ENCODE results near the gene TNNI3K.

The TNNI3K gene

DNA sequence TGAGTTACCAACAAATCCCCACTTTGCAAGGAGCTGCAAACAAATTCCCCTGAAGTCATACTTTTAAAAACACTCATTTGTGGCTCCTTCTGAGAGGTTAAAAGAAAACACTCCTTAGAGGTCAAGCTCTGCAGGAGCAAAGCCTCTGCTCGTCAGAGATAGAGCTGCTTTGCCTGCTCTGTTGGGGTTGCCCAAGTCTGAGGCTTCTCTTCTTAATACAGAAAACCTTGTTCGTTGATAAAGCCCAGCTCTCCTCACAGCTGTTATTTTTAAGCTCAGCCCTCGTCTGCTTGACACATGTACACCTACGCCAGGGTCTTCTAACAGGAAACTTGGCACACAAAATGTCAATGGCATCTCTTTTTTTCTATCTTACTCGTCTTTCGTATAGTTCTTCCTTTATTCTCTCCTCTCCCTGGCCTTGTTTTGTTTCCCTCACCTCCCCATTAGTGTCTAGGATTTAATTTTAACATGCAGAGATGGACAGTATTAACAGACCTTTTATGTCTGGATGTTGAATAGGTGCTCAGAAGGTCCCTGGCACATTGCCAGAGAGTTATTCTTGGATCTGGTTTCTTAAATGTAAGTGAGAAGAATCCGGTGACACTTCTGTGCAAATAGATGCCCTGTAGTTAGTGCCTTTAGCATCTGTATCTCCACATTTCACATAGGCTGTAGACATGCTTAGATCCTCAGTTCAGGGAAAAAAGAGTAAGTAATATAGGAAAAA is 191.2 kb downstream of the TNNI3K start:
- no peak for DNase-seq

DNA sequence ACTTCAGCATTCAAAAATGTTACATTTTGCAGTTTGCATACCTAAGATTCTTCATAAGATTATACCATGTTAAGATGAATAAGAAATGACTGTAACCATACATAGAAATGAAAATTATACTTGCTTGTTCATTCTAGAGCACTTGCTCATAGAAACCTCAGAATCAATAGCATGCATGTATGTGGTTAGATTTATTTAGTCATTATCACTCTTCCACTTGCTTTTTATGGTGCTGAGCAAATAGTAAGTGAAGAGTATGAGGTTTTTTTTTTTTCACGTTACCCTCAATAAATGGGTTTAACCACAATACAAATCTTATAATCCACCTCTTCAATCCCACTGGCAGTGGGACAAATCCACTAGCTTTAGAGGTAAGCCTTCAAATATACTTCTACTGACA is 192.5 kb downstream of the TNNI3K start:
- no peak overlapping the region for H3K4me3 Mint-ChIP-seq
- no peak for DNase-seq
- H3K4me1 Mint-ChIP-seq (ENCODE audit: low read depth): no peaks in the 10 kb centered on the region
- H3K27ac Mint-ChIP-seq: no peak overlapping the region
- no peaks in the 10 kb centered on the region for H3K9me3 Mint-ChIP-seq
- H3K36me3 Mint-ChIP-seq (ENCODE audit: low read depth): no peaks in the 10 kb centered on the region
- no peaks in the 10 kb centered on the region for H3K27me3 Mint-ChIP-seq

More for the DNA sequence above, 191.2 kb downstream of the TNNI3K start:
- H3K27me3 Mint-ChIP-seq: no peaks in the 10 kb centered on the region
- no peak overlapping the region for H3K4me3 Mint-ChIP-seq
- no peak overlapping the region for H3K27ac Mint-ChIP-seq
- no peaks in the 10 kb centered on the region for H3K36me3 Mint-ChIP-seq (ENCODE audit: low read depth)
- no peaks in the 10 kb centered on the region for H3K9me3 Mint-ChIP-seq
- H3K4me1 Mint-ChIP-seq (ENCODE audit: low read depth): no peaks in the 10 kb centered on the region

DNA sequence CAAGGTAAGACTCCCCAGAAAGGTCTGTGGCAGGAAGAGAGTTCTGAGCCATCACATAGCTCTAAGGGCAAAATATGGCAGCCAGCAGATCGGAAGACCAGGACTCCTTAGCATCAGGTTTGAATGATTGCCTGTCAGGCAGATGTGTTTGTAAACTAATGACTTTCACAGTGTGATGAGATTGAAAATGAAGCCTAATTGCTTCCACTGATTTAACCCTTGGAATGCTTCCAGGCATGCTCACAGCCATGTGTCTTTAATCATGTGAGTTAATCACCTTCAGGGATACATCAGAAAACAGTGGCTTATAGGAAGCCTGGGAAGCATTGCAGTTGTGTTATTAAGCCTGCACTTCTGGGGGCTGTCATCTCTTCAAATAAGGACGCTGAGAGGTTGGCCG is 194.4 kb downstream of the TNNI3K start:
- Mint-ChIP-seq H3K36me3 (ENCODE audit: low read depth) (no peaks in the 10 kb centered on the region), H3K4me1 (ENCODE audit: low read depth) (no peaks in the 10 kb centered on the region), H3K4me3 (no peak overlapping the region), H3K27ac (no peak overlapping the region), H3K27me3 (no peaks in the 10 kb centered on the region), H3K9me3 (no peaks in the 10 kb centered on the region)
- no peak for DNase-seq

DNA sequence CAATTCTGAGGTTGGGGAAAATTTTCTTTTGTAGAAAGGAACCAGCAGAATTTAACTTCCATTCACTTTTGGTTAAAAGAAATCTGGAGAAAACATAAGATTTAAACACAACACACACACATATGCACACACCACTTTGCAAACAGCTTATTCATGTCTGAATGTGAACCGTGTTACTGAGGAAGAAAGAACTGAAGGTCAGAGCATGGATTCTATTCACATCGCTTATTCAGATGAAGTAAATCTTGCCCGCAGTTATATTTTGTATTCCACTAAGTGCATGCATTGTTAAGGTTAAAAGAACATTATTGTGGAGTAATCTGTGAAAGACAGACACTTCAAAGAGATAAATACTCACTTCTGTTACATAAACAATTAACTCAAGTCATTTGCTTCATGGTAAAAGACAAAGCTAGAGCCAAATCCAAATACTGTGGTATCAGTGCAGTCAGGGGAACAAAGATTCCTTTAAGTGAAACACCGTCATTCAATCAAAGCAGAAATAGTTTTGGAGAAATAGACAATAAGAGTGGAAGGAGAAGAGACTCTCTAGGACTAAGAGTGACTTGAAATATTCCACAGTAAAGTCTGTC is 195.3 kb downstream of the TNNI3K start:
- Mint-ChIP-seq H3K9me3 (no peaks in the 10 kb centered on the region), H3K4me3 (no peak overlapping the region), H3K36me3 (ENCODE audit: low read depth) (no peaks in the 10 kb centered on the region), H3K27ac (no peak overlapping the region), H3K27me3 (no peaks in the 10 kb centered on the region), H3K4me1 (ENCODE audit: low read depth) (no peaks in the 10 kb centered on the region)
- no peak for DNase-seq

GRCh38 chr1:74431531-74431930 is 196.3 kb downstream of the TNNI3K start:
- no peak overlapping the region for H3K27ac Mint-ChIP-seq
- H3K9me3 Mint-ChIP-seq: no peaks in the 10 kb centered on the region
- H3K4me1 Mint-ChIP-seq (ENCODE audit: low read depth): no peaks in the 10 kb centered on the region
- H3K36me3 Mint-ChIP-seq (ENCODE audit: low read depth): no peaks in the 10 kb centered on the region
- H3K27me3 Mint-ChIP-seq: no peaks in the 10 kb centered on the region
- no peak overlapping the region for H3K4me3 Mint-ChIP-seq
- DNase-seq: no peak

DNA sequence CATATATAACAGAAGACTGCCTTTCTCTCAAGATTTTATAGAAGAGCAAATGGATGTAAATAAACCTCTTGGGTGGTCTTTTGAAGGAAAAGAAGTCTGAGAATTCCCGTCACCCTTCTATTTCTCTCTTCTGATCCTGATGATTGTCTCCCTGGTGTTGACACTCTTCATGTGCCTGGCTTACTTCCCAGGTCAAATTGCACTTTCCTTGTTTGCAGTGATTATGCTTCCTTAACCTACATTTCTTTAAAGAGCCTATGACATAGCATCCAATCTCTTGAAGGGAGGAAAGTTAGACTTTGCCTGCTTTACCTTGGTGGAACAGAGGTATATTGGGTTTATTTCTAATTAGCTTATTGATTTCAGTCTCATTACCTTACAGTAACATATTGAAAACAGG is 197.1 kb downstream of the TNNI3K start:
- no peaks in the 10 kb centered on the region for H3K9me3 Mint-ChIP-seq
- H3K4me1 Mint-ChIP-seq (ENCODE audit: low read depth): no peaks in the 10 kb centered on the region
- DNase-seq: no peak
- H3K4me3 Mint-ChIP-seq: no peak overlapping the region
- H3K27me3 Mint-ChIP-seq: no peaks in the 10 kb centered on the region
- H3K36me3 Mint-ChIP-seq (ENCODE audit: low read depth): no peaks in the 10 kb centered on the region
- H3K27ac Mint-ChIP-seq: no peak overlapping the region

DNA sequence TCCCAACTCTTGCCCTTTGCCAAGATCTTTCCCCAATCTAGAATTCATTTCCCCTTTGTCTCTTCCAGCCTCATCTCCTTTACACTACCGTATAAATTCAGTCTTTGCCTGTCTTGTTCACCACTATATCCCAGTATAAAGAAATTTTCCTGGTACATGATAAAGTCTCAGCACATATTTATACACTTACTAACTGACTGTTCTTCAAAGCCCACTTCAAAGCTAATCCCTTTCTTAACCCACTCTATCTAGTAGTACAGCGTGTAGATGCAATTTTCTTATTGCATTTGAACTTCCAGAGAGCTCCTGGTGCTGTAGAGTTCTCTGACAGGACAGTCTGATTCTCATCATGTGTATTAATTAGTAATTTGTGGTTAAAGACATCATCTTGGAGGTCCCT is 199.1 kb downstream of the TNNI3K start:
- no peaks in the 10 kb centered on the region for H3K9me3 Mint-ChIP-seq
- no peaks in the 10 kb centered on the region for H3K36me3 Mint-ChIP-seq (ENCODE audit: low read depth)
- no peaks in the 10 kb centered on the region for H3K4me1 Mint-ChIP-seq (ENCODE audit: low read depth)
- H3K27ac Mint-ChIP-seq: no peak overlapping the region
- DNase-seq: no peak
- H3K4me3 Mint-ChIP-seq: no peak overlapping the region
- H3K27me3 Mint-ChIP-seq: no peaks in the 10 kb centered on the region

DNA sequence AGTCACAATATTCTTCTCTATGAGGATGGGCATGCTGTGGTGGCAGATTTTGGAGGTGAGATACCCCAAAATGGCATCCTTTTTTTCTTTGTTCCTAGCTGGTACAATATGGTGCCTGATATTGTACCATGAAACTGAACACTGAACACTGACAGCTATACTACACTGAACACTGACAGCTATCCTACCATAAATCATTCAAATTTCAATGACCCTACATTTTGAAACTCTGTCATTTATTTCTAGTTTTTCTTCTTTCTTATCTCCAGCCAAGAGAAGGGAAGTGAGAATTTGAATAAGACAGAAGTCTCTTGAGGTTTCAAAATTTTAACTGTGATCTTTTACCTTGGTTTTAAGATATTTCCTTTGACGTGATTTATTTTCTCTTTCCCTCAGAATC is 200.9 kb downstream of the TNNI3K start:
- Mint-ChIP-seq H3K4me1 (ENCODE audit: low read depth) (no peaks in the 10 kb centered on the region), H3K4me3 (no peak overlapping the region), H3K27me3 (no peaks in the 10 kb centered on the region), H3K36me3 (ENCODE audit: low read depth) (no peaks in the 10 kb centered on the region), H3K9me3 (no peaks in the 10 kb centered on the region), H3K27ac (no peak overlapping the region)
- DNase-seq: no peak

DNA sequence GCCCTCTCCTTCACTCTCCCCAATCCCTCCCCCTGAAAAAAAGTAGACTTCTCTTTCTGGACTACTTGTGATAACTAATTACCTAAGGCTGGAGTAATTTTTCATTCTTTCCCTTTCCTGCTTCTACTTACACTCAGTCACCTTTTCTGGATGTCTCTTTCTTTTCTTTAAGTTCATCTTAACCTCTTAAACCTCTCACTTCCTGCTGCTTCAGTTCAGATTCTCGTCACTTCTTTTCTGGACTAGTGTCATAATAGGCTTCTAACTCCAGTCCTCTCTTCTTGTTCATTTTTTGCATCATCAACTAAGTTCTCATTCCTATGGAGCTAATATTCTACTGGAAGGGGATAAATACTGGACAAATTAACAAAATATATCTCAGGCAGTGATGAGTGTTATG is 201.8 kb downstream of the TNNI3K start:
- no peaks in the 10 kb centered on the region for H3K9me3 Mint-ChIP-seq
- no peaks in the 10 kb centered on the region for H3K4me1 Mint-ChIP-seq (ENCODE audit: low read depth)
- H3K27me3 Mint-ChIP-seq: no peaks in the 10 kb centered on the region
- no peak overlapping the region for H3K27ac Mint-ChIP-seq
- H3K36me3 Mint-ChIP-seq (ENCODE audit: low read depth): no peaks in the 10 kb centered on the region
- no peak overlapping the region for H3K4me3 Mint-ChIP-seq
- DNase-seq: no peak

- Mint-ChIP-seq H3K27ac (no peak overlapping the region), H3K4me3 (no peak overlapping the region), H3K9me3 (peaks cover 5% of the 10 kb centered on the region), H3K4me1 (ENCODE audit: low read depth) (no peaks in the 10 kb centered on the region), H3K36me3 (ENCODE audit: low read depth) (no peaks in the 10 kb centered on the region), H3K27me3 (peaks cover 2% of the 10 kb centered on the region)
- no peak for DNase-seq
These were observed 216.8 kb downstream of the TNNI3K start for GRCh38 chr1:74452035-74452434.

GRCh38 chr1:74453277-74453676 is 218.1 kb downstream of the TNNI3K start:
- H3K4me1 Mint-ChIP-seq (ENCODE audit: low read depth): no peaks in the 10 kb centered on the region
- peaks cover 2% of the 10 kb centered on the region for H3K27me3 Mint-ChIP-seq
- H3K9me3 Mint-ChIP-seq: peaks cover 5% of the 10 kb centered on the region
- H3K27ac Mint-ChIP-seq: no peak overlapping the region
- no peaks in the 10 kb centered on the region for H3K36me3 Mint-ChIP-seq (ENCODE audit: low read depth)
- DNase-seq: no peak
- no peak overlapping the region for H3K4me3 Mint-ChIP-seq

GRCh38 chr1:74455390-74455789 is 220.2 kb downstream of the TNNI3K start:
- Mint-ChIP-seq H3K9me3 (peaks cover 2% of the 10 kb centered on the region), H3K4me3 (no peak overlapping the region), H3K27ac (no peak overlapping the region), H3K27me3 (peaks cover 2% of the 10 kb centered on the region), H3K36me3 (ENCODE audit: low read depth) (no peaks in the 10 kb centered on the region), H3K4me1 (ENCODE audit: low read depth) (no peaks in the 10 kb centered on the region)
- no peak for DNase-seq

GRCh38 chr1:74457253-74457652 is 222.1 kb downstream of the TNNI3K start:
- Mint-ChIP-seq H3K9me3 (no peaks in the 10 kb centered on the region), H3K4me3 (no peak overlapping the region)

GRCh38 chr1:74463333-74463988 is 228.3 kb downstream of the TNNI3K start:
- Mint-ChIP-seq H3K9me3 (no peaks in the 10 kb centered on the region), H3K4me3 (no peak overlapping the region), H3K36me3 (ENCODE audit: low read depth) (no peaks in the 10 kb centered on the region), H3K4me1 (ENCODE audit: low read depth) (no peaks in the 10 kb centered on the region), H3K27me3 (no peaks in the 10 kb centered on the region), H3K27ac (no peak overlapping the region)
- no peak for DNase-seq

More at GRCh38 chr1:74457253-74457652, 222.1 kb downstream of the TNNI3K start:
- no peak overlapping the region for H3K27ac Mint-ChIP-seq
- H3K27me3 Mint-ChIP-seq: peaks cover 2% of the 10 kb centered on the region
- H3K4me1 Mint-ChIP-seq (ENCODE audit: low read depth): no peaks in the 10 kb centered on the region
- H3K36me3 Mint-ChIP-seq (ENCODE audit: low read depth): no peaks in the 10 kb centered on the region
- DNase-seq: no peak

DNA sequence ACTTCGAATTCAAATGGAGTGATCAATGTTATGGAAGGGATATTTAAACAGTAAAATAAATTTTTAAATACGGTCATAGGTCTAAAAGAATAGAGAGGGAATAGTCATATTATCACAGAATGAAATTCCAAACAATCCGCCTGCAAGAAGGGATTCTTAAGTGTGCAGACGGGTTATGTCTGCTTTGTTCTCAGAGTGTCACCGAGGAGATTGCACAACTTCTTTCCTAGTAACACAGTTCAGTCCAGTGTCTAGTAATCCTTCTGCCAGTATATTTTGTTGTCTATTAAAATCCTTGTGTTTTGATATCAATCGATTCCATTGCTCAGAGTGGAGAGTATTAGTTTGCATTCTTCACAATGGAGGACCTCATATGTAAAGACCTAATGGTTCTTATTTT is 228.8 kb downstream of the TNNI3K start:
- Mint-ChIP-seq H3K9me3 (no peaks in the 10 kb centered on the region), H3K4me3 (no peak overlapping the region), H3K4me1 (ENCODE audit: low read depth) (no peaks in the 10 kb centered on the region), H3K36me3 (ENCODE audit: low read depth) (no peaks in the 10 kb centered on the region), H3K27ac (no peak overlapping the region), H3K27me3 (no peaks in the 10 kb centered on the region)
- DNase-seq: no peak
